HEK293T (cell line): ENCODE results near the gene GBE1.

Source experiments
- CTCF ChIA-PET: fragments of 350-600 bp; formaldehyde crosslinking; extraction: SDS; loops from one replicate; lab custom pipeline; 2021; ENCODE audit warnings: antibody characterized with exemption, inconsistent platforms; lab: Yijun Ruan, JAX
- POLR2A ChIA-PET: fragments of 350-600 bp; formaldehyde crosslinking; extraction: SDS; loops from one replicate; lab custom pipeline; 2020; ENCODE audit warnings: antibody characterized with exemption, inconsistent platforms; lab: Yijun Ruan, JAX
- DNase-seq: peaks from one replicate; pipeline ENCODE4 v3.0.0; 2012; ENCODE audit warnings: mixed read lengths; ENCODE audit errors: extremely low spot score
- ARNT ChIP-seq: fragments of 450-650 bp; IDR thresholded peaks from 2 replicates; pipeline ENCODE4 v1.6.1; 2017; ENCODE audit warnings: mild to moderate bottlenecking
- BHLHE40 ChIP-seq: fragments of 450-650 bp; IDR thresholded peaks from 2 replicates; pipeline ENCODE4 v1.6.1; 2016; ENCODE audit warnings: mild to moderate bottlenecking, moderate library complexity, borderline replicate concordance
- CTBP1 ChIP-seq: fragments of 450-650 bp; IDR thresholded peaks from 2 replicates; pipeline ENCODE4 v1.6.1; 2016; ENCODE audit warnings: borderline replicate concordance
- ELF4 ChIP-seq: fragments of 450-650 bp; IDR thresholded peaks from 2 replicates; pipeline ENCODE4 v1.6.1; 2017; ENCODE audit warnings: antibody characterized with exemption
- FOXA1 ChIP-seq: fragments of 450-650 bp; IDR thresholded peaks from 2 replicates; pipeline ENCODE4 v1.6.1; 2016; ENCODE audit warnings: mild to moderate bottlenecking
- FOXK2 ChIP-seq: fragments of 450-650 bp; IDR thresholded peaks from 2 replicates; pipeline ENCODE4 v1.6.1; 2016; ENCODE audit warnings: mild to moderate bottlenecking
- FOXM1 ChIP-seq: fragments of 450-650 bp; IDR thresholded peaks from 2 replicates; pipeline ENCODE4 v1.6.1; 2017; ENCODE audit warnings: mild to moderate bottlenecking, borderline replicate concordance
- HDGF ChIP-seq: fragments of 450-650 bp; IDR thresholded peaks from 2 replicates; pipeline ENCODE4 v1.6.1; 2017; ENCODE audit warnings: antibody characterized with exemption, borderline replicate concordance
- L3MBTL2 ChIP-seq: fragments of 450-650 bp; conservative IDR thresholded peaks from 2 replicates; pipeline ENCODE4 v1.6.1; 2016; ENCODE audit warnings: mild to moderate bottlenecking
- LEF1 ChIP-seq: fragments of 450-650 bp; IDR thresholded peaks from 2 replicates; pipeline ENCODE4 v1.6.1; 2017; ENCODE audit warnings: mild to moderate bottlenecking, borderline replicate concordance
- NFRKB ChIP-seq: fragments of 450-650 bp; IDR thresholded peaks from 2 replicates; pipeline ENCODE4 v1.6.1; 2016; ENCODE audit warnings: mild to moderate bottlenecking, moderate library complexity
- SP1 ChIP-seq: fragments of 450-650 bp; IDR thresholded peaks from 2 replicates; pipeline ENCODE4 v1.6.1; 2017
- SUZ12 ChIP-seq: fragments of 450-650 bp; IDR thresholded peaks from 2 replicates; pipeline ENCODE4 v1.6.1; 2016; ENCODE audit warnings: mild to moderate bottlenecking
- TARDBP ChIP-seq: fragments of 450-650 bp; IDR thresholded peaks from 2 replicates; pipeline ENCODE4 v1.6.1; 2016
- ZNF384 ChIP-seq: fragments of 450-650 bp; IDR thresholded peaks from 2 replicates; pipeline ENCODE4 v1.6.1; 2016
- TF ChIP-seq, protein P1 (sequence below): fragments of 450-650 bp; IDR thresholded peaks from 2 replicates; pipeline ENCODE4 v1.6.1; 2016

The GBE1 gene

GRCh38 chr3:81530180-81530939 is 231.1 kb downstream of the GBE1 start:
- TF ChIP-seq, protein P1, sequence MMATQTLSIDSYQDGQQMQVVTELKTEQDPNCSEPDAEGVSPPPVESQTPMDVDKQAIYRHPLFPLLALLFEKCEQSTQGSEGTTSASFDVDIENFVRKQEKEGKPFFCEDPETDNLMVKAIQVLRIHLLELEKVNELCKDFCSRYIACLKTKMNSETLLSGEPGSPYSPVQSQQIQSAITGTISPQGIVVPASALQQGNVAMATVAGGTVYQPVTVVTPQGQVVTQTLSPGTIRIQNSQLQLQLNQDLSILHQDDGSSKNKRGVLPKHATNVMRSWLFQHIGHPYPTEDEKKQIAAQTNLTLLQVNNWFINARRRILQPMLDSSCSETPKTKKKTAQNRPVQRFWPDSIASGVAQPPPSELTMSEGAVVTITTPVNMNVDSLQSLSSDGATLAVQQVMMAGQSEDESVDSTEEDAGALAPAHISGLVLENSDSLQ: peak; percentile 24; the same call in 1 of the 2 replicates
- TF ChIP-seq BHLHE40: no peak
- ChIA-PET CTCF (no interaction called here), POLR2A (no interaction called here)
- no peak for DNase-seq

- TF ChIP-seq FOXA1: no peak
- TF ChIP-seq LEF1: no peak
- TF ChIP-seq TARDBP: no peak
- TF ChIP-seq, protein P1: no peak
- no peak for TF ChIP-seq BHLHE40
- no peak for TF ChIP-seq ARNT
- TF ChIP-seq FOXK2: no peak
- no peak for TF ChIP-seq SUZ12
- no peak for TF ChIP-seq HDGF
- no peak for TF ChIP-seq SP1
- no peak for TF ChIP-seq ELF4
- no peak for TF ChIP-seq ZNF384
- TF ChIP-seq FOXM1: no peak
- TF ChIP-seq L3MBTL2: no peak
- ChIA-PET CTCF (no interaction called here), POLR2A (no interaction called here)
- DNase-seq: no peak
Observed at GRCh38 chr3:81521855-81522254, 239.6 kb downstream of the GBE1 start.

- POLR2A ChIA-PET: no interaction called here
- CTCF ChIA-PET: no interaction called here
Observed at GRCh38 chr3:81518945-81519344, 242.5 kb downstream of the GBE1 start.

DNA sequence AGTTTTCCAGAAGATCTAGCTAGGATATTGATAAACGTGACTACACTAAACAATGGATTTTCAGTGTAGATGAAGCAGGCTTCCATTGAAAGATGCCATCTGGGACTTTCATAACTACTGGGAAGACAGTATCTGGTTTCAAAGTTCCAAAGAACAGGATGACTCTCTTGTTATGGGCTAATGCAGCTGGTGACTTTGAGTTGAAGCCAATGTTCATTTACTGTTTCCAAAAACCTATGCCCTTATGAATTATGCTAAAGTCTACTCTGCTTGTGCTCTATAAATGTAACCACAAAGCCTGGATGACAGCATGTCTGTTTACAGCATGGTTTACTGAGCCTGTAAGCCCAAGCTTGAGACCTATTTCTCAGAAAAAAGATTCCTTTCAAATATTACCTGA is 245.4 kb downstream of the GBE1 start:
- ChIA-PET CTCF (no interaction called here), POLR2A (no interaction called here)
- no peak for DNase-seq
- no peak for TF ChIP-seq SUZ12
- TF ChIP-seq ELF4: no peak
- no peak for TF ChIP-seq FOXK2
- no peak for TF ChIP-seq SP1
- TF ChIP-seq ARNT: no peak
- no peak for TF ChIP-seq CTBP1
- TF ChIP-seq L3MBTL2: no peak
- no peak for TF ChIP-seq BHLHE40
- TF ChIP-seq LEF1: no peak
- no peak for TF ChIP-seq FOXA1
- TF ChIP-seq FOXM1: no peak
- no peak for TF ChIP-seq TARDBP
- TF ChIP-seq, protein P1: no peak
- TF ChIP-seq NFRKB: no peak
- no peak for TF ChIP-seq ZNF384
- TF ChIP-seq HDGF: no peak

More at GRCh38 chr3:81518945-81519344, 242.5 kb downstream of the GBE1 start:
- TF ChIP-seq SUZ12 (no peak), FOXK2 (no peak)
- no peak for DNase-seq

- TF ChIP-seq FOXA1: no peak
- TF ChIP-seq HDGF: no peak
- TF ChIP-seq, protein P1: no peak
- no peak for TF ChIP-seq SUZ12
- no peak for TF ChIP-seq ZNF384
- no peak for TF ChIP-seq CTBP1
- TF ChIP-seq L3MBTL2: no peak
- no peak for TF ChIP-seq SP1
- no peak for TF ChIP-seq ARNT
- no peak for TF ChIP-seq TARDBP
- TF ChIP-seq FOXK2: no peak
- no peak for TF ChIP-seq NFRKB
- TF ChIP-seq ELF4: no peak
- no peak for TF ChIP-seq BHLHE40
- TF ChIP-seq FOXM1: no peak
- TF ChIP-seq LEF1: no peak
- DNase-seq: no peak
- POLR2A ChIA-PET: no interaction called here
- CTCF ChIA-PET: no interaction called here
Observed at GRCh38 chr3:81513591-81513990, 247.9 kb downstream of the GBE1 start.

- ChIA-PET CTCF (no interaction called here), POLR2A (no interaction called here)
- no peak for DNase-seq
- TF ChIP-seq ARNT: no peak
- TF ChIP-seq HDGF: no peak
- no peak for TF ChIP-seq ZNF384
- TF ChIP-seq SP1: no peak
- TF ChIP-seq FOXA1: no peak
- no peak for TF ChIP-seq FOXM1
- no peak for TF ChIP-seq L3MBTL2
- TF ChIP-seq, protein P1: no peak
- no peak for TF ChIP-seq LEF1
- no peak for TF ChIP-seq ELF4
- no peak for TF ChIP-seq TARDBP
- TF ChIP-seq BHLHE40: no peak
- TF ChIP-seq CTBP1: no peak
Observed at GRCh38 chr3:81503026-81503425, 258.4 kb downstream of the GBE1 start.
